Activated gamma-delta T cell treated with Interleukin-2 at 50 U/mL for 16 hours (primary cell): ENCODE data around the gene WIPF3.
"Not testable (repeated sequence)": the region's sequence is repeated elsewhere in the genome, so short reads cannot be mapped to it uniquely, and the experiment has no call there.

ENCODE experiments used
- DNase-seq: peaks from one replicate; pipeline ENCODE4 v3.0.0-alpha.2; 2020

The WIPF3 gene

GRCh38 chr7:29957521-29958310 lies 151.4 kb downstream of the WIPF3 start:
- no peak for DNase-seq

- no peak for DNase-seq
Observed at GRCh38 chr7:29958667-29959358, 152.5 kb downstream of the WIPF3 start.

- not testable (repeated sequence) for DNase-seq
Observed at GRCh38 chr7:29961611-29962010, 155.3 kb downstream of the WIPF3 start.

- no peak for DNase-seq
Observed at GRCh38 chr7:29962035-29962434, 155.7 kb downstream of the WIPF3 start.

GRCh38 chr7:29965030-29965429 lies 158.7 kb downstream of the WIPF3 start:
- no peak for DNase-seq
